ENCODE results near the gene TMEM117. TPM values are rescaled to one million over a fixed set of nuclear protein-coding genes. Genes with fewer than 3 reads are reported as not detected.
"Not testable (repeated sequence)": the region's sequence is repeated elsewhere in the genome, so short reads cannot be mapped to it uniquely, and the experiment has no call there.

The TMEM117 gene
- total and polyA plus RNA-seq, 8 donors: 1.8 to 6.1 (median 4.0) TPM

- ATAC-seq (no peak), DNase-seq (no peak), FAIRE-seq (no peak)
- WGBS, 2 donors: 93 to 94% methylated on average over 2 of the region's 2 CpGs
- TF ChIP-seq, protein P1, sequence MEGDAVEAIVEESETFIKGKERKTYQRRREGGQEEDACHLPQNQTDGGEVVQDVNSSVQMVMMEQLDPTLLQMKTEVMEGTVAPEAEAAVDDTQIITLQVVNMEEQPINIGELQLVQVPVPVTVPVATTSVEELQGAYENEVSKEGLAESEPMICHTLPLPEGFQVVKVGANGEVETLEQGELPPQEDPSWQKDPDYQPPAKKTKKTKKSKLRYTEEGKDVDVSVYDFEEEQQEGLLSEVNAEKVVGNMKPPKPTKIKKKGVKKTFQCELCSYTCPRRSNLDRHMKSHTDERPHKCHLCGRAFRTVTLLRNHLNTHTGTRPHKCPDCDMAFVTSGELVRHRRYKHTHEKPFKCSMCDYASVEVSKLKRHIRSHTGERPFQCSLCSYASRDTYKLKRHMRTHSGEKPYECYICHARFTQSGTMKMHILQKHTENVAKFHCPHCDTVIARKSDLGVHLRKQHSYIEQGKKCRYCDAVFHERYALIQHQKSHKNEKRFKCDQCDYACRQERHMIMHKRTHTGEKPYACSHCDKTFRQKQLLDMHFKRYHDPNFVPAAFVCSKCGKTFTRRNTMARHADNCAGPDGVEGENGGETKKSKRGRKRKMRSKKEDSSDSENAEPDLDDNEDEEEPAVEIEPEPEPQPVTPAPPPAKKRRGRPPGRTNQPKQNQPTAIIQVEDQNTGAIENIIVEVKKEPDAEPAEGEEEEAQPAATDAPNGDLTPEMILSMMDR (IDR thresholded peaks at IDR 0.05): no peak
- Histone ChIP-seq H3K9me3 (no peaks in the 10 kb centered on the region), H3K27me3 (no peaks in the 10 kb centered on the region), H3K27ac (no peak overlapping the region), H3K4me3 (no peak overlapping the region), H3K36me3 (no peaks in the 10 kb centered on the region), H3K4me1 (no peaks in the 10 kb centered on the region)
- intact Hi-C loops (cut with DNase I): no loop called here
These were observed 190.2 kb downstream of the TMEM117 start for GRCh38 chr12:44026046-44026445.

GRCh38 chr12:44026926-44027325, 191.0 kb downstream of the TMEM117 start:
- DNase-seq; H3K9me3 ChIP-seq; intact Hi-C loops (cut with DNase I); H3K4me3 ChIP-seq; H3K4me1 ChIP-seq; H3K27ac ChIP-seq; H3K27me3 ChIP-seq; ATAC-seq; H3K36me3 ChIP-seq: not testable (repeated sequence)
- WGBS, 2 donors: 96 to 97% methylated on average over 2 of the region's 2 CpGs
- peak; percentile 89 for FAIRE-seq

GRCh38 chr12:44029194-44029593, 193.3 kb downstream of the TMEM117 start:
- 95% methylated on average over 4 of the region's 4 CpGs for WGBS, 2 donors
- no peak overlapping the region for H3K27ac ChIP-seq
- TF ChIP-seq, protein P1 (IDR thresholded peaks at IDR 0.05): no peak
- no peak overlapping the region for H3K4me3 ChIP-seq
- intact Hi-C loops (cut with DNase I): no loop called here
- no peaks in the 10 kb centered on the region for H3K9me3 ChIP-seq
- H3K4me1 ChIP-seq: no peaks in the 10 kb centered on the region
- DNase-seq (no peak), FAIRE-seq (no peak), ATAC-seq (no peak)
- H3K36me3 ChIP-seq: no peaks in the 10 kb centered on the region
- no peaks in the 10 kb centered on the region for H3K27me3 ChIP-seq

DNA sequence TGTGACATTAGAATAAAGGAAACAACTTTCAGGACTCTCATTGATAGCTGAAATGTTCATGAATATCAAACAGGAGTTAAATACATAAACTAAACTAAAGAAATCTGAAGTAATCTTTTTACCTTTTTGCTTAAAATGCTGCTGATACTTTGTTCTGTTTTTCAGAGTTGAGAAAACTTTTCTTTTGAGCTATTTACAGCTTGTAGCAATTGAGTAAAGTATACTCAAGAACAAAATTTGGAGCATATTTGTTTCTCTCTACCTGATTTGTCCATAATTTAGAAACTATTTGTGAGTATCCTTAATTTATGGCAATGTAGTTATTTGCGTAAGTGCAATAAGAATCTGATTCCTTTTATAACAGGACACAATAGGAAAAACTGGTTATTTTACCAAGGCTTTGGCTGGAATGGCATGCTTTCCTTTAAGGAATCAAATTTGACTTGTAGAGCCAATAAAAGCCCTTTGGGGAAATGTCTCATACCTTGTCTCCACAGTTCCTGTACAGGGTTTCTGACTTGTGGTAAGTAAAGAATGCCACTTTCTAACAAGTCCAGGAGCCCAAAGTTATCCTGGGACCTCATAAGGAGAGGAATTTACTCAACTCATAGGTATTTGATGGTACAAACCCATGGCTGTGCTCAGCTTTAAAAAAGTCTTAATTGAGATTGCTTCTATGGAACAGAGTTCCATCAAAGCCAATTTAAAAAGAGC, 195.7 kb downstream of the TMEM117 start:
- Histone ChIP-seq H3K4me3 (no peak overlapping the region), H3K27me3 (no peaks in the 10 kb centered on the region), H3K4me1 (peaks cover 0 to 8% (median 0%) of the 10 kb centered on the region in 3 donors), H3K9me3 (no peaks in the 10 kb centered on the region), H3K27ac (no peak overlapping the region), H3K36me3 (no peaks in the 10 kb centered on the region)
- ATAC-seq (no peak), FAIRE-seq (no peak), DNase-seq (no peak)
- intact Hi-C loops (cut with DNase I): no loop called here
- 99 to 100% methylated on average over 1 of the region's 1 CpG for WGBS, 2 donors
- TF ChIP-seq, protein P1 (IDR thresholded peaks at IDR 0.05): no peak

GRCh38 chr12:44034906-44035305, 199.0 kb downstream of the TMEM117 start:
- FAIRE-seq (no peak), ATAC-seq (no peak), DNase-seq (no peak)
- Histone ChIP-seq H3K27me3 (no peaks in the 10 kb centered on the region), H3K4me1 (peaks cover 0 to 12% (median 0%) of the 10 kb centered on the region in 3 donors), H3K36me3 (no peaks in the 10 kb centered on the region), H3K9me3 (no peaks in the 10 kb centered on the region), H3K4me3 (no peak overlapping the region), H3K27ac (no peak overlapping the region)
- intact Hi-C loops (cut with DNase I): no loop called here
- TF ChIP-seq, protein P1 (IDR thresholded peaks at IDR 0.05): no peak
- 86 to 92% methylated on average over 5 of the region's 5 CpGs for WGBS, 2 donors

Measured in pancreas (tissue), 10 donors.